ENCODE results near the gene HCN2.
"Not testable (repeated sequence)": the region's sequence is repeated elsewhere in the genome, so short reads cannot be mapped to it uniquely, and the experiment has no call there.

Gene HCN2

GRCh38 chr19:572140-572742, 17.4 kb upstream of the HCN2 start, which contains the start of gene BSG:
TSS of gene BSG (plus strand) at chr19:572596. CDS start at chr19:572635, 39 bp downstream.
- peak; percentile 96 for DNase-seq

GRCh38 chr19:572743-573518, 16.8 kb upstream of the HCN2 start:
- no peak for DNase-seq

GRCh38 chr19:573519-573825, 16.2 kb upstream of the HCN2 start:
- no peak for DNase-seq

- no peak for DNase-seq
Measured at GRCh38 chr19:574658-575526, 14.8 kb upstream of the HCN2 start.

- DNase-seq = no peak
Measured at GRCh38 chr19:575527-576506, 13.9 kb upstream of the HCN2 start.

GRCh38 chr19:576768-577438, 12.8 kb upstream of the HCN2 start:
- no peak for DNase-seq

- no peak for DNase-seq
Measured at GRCh38 chr19:577439-578392, 12.0 kb upstream of the HCN2 start.

GRCh38 chr19:579111-579841, 10.4 kb upstream of the HCN2 start:
- DNase-seq = no peak

- DNase-seq = no peak
Measured at GRCh38 chr19:579842-580155, 9.9 kb upstream of the HCN2 start.

GRCh38 chr19:580274-580835, 9.3 kb upstream of the HCN2 start:
- DNase-seq = no peak

GRCh38 chr19:581399-582111, 8.1 kb upstream of the HCN2 start:
- DNase-seq = no peak

- DNase-seq = no peak
Measured at GRCh38 chr19:582497-583197, 7.0 kb upstream of the HCN2 start.

- DNase-seq = no peak
Measured at GRCh38 chr19:583198-583967, 6.3 kb upstream of the HCN2 start.

GRCh38 chr19:583968-584239, 5.8 kb upstream of the HCN2 start:
- no peak for DNase-seq

GRCh38 chr19:584240-585001, 5.3 kb upstream of the HCN2 start:
- DNase-seq = no peak

- not testable (repeated sequence) for DNase-seq
Measured at GRCh38 chr19:585146-585545, 4.5 kb upstream of the HCN2 start.

GRCh38 chr19:585551-586110, 4.0 kb upstream of the HCN2 start:
- DNase-seq = no peak
